Activated CD8-positive, alpha-beta memory T cell treated with anti-CD3 and anti-CD28 coated beads for 1 hour (primary cell): ENCODE measurements around the gene DDIT3.
A peak's percentile ranks its signal among the peaks of the same experiment; 100 is the strongest.
"Not testable (repeated sequence)": the region's sequence is repeated elsewhere in the genome, so short reads cannot be mapped to it uniquely, and the experiment has no call there.

ENCODE experiments used
- DNase-seq, 2 donors: peaks; one replicate each; pipeline ENCODE4 v3.0.0-alpha.2; 2020; ENCODE audit warnings: low read depth in 1 of 2; ENCODE audit errors: extremely low read depth in 1 of 2

DDIT3 gene, protein sequence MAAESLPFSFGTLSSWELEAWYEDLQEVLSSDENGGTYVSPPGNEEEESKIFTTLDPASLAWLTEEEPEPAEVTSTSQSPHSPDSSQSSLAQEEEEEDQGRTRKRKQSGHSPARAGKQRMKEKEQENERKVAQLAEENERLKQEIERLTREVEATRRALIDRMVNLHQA

DNA sequence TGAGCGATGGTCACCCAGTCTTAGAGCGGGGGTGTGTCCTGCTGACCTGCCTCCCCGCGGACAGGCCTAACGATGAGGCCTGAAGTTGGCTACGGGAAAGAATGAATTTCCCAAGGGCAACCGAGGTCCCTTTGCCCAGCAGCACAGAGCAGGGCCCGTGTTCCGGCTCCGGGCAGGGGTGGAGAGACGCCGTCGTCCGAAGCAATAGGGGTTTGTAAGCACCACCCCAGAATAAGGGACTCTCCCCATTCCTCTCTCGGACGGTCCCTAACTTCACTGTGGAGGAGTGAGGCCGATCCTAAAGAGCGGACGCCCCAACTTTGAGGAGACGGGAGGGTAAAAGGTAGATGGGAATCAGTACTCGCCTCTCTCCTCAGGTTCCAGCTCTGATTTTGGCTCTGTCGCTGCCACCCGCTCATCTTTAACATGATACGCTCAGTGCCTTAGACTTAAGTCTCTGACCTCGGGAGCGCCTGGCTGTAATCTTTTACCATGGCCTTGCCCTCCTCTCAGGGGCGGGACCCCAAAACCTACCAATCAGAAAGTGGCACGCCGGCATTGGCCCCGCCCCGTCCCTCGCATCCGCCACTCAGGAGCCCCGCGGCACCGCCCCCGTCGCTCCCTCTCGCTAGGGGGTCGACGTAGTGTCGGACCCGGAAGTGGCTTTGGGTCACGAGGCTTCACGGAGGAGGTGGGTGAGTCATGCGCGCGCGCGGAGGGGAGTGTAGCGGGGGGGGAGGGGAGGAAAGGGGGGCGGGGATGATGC lies at the start of gene DDIT3:
Gene DDIT3, minus strand, starts transcription at position 462 of the 766 bp plus-strand sequence. CDS start 3,108 bp downstream, outside the sequence.
- DNase-seq: peak; percentile 99

DNA sequence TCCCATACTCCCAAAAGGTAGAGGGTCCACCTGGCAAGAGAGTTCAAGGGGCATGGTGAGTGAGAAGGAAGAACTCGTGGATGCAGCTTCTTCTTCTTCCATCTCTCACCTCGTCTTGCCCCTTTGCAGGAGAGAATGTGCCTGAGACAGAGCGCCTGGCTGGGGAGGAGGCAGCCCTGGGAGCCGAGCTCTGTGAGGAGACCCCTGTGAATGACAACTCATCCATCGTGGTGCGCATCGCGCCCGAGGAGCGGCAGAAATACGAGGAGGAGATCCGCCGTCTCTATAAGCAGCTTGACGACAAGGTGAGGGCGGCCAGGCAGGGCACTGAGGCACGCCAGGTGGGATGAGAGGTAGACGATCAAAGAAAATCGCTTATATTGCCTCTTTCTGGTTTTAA lies 49.5 kb upstream of the DDIT3 start:
- DNase-seq: no peak

DNA sequence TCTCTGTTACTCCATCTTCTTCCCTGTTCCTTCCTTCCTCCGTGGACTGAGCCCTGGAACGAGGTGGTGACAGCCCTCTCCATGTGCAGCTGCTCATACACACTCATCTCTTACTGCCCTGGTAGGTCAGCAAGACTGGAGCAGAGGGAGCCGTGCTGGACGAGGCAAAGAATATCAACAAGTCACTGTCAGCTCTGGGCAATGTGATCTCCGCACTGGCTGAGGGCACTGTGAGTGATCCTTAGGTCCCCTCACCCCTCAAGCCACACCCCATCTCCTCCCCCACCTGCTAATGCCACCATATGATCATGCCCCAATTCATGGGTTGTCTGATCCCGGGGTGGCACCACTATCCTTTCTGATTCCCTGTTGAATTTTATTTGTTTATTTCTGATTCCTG lies 48.5 kb upstream of the DDIT3 start:
- DNase-seq: no peak

DNA sequence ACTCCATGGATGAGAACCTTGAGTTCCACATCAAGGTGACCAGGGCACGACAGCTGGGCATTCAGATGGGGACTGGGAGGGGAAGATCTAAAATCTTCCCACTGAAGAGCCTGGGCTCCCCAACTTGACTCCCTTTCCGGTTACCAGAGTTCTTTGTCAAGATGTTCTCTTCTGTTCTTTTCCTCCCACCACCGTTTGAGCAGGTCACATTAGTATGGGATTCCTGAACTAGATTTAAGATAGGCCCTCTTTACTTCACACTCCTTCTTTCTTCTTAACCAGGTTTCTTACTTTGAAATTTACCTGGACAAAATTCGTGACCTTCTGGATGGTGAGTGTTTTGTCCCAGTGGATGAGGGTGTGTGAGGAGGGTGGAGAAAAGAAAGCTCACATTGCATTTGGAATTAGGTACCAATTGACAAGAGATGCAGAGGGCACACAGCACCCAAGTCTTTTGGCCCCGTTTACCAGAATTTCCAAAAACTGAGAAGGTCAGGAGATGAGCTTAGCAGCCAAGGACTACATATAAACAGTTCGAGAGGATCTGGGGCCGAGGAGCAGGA lies 43.9 kb upstream of the DDIT3 start:
- no peak for DNase-seq

DNA sequence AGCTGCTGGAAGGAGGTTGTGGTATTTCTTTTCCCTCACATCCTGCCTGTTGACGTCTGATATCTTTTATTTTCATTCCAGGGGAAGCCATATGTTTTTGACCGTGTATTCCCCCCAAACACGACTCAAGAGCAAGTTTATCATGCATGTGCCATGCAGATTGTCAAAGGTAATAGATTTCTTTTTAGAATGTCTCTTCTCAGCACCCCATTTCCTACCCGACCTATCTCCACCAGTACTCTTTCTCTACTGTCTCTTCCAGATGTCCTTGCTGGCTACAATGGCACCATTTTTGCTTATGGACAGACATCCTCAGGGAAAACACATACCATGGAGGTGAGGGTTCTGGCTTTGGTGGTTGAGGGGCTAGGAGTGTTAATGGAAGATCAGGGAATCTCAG lies 43.0 kb upstream of the DDIT3 start:
- no peak for DNase-seq

DNA sequence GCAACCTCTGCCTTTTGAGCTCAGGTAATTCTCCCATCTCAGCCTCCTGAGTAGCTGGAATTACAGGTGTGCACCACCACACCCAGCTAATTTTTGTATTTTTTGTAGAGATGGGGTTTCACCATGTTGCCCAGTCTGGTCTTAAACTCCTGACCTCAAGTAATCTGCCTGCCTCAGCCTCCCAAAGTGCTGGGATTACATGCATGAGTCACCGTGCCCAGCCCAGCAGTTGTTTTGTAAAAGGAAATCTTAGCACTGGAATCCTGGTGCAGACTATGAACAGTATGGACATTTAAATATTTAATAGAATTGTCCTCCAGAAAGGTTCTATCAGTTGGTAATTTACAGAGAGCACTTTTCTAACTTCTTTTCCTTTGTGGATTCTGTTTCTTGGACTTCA lies 40.8 kb upstream of the DDIT3 start:
- not testable (repeated sequence) for DNase-seq

DNA sequence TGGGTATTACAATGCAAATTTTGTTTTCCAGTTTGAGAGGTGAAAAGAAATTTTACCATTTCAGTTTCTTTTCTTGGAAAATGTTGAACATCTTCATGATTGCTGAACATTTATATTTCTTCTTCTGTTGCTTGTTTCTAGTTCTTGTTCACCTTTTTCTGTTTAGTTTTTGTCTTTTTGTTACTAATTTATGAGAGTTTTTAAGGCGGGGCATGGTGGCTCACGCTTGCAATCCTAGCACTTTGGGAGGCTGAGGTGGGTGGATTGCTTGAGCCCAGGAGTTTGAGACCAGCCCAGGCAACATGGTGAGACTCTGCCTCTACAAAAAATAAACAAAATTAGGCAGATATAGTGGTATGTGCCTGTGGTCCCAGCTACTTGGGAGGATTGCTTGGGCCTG lies 40.2 kb upstream of the DDIT3 start:
- no peak for DNase-seq

DNA sequence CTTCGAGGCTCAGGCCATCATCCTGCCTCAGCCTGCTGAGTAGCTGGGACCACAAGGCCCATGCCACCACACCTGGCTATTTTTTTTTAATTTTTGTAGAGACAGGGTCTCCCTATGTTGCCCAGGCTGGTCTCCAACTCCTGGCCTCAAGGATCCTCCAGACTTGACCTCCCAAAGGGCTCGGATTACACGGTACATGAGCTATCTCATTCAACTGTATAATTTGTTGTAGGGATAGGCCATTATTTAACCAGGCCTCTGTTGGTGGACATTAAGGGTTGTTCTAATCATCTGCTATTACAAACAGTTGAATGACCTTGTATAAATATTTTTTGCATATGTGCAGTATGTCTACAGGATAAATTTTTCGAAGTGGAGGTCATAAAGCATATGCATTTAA lies 38.5 kb upstream of the DDIT3 start:
- DNase-seq: no peak

- no peak for DNase-seq
Observed at GRCh38 chr12:57554897-57555296, 34.6 kb upstream of the DDIT3 start.

- DNase-seq: no peak
Observed at GRCh38 chr12:57554453-57554852, 34.1 kb upstream of the DDIT3 start.

DNA sequence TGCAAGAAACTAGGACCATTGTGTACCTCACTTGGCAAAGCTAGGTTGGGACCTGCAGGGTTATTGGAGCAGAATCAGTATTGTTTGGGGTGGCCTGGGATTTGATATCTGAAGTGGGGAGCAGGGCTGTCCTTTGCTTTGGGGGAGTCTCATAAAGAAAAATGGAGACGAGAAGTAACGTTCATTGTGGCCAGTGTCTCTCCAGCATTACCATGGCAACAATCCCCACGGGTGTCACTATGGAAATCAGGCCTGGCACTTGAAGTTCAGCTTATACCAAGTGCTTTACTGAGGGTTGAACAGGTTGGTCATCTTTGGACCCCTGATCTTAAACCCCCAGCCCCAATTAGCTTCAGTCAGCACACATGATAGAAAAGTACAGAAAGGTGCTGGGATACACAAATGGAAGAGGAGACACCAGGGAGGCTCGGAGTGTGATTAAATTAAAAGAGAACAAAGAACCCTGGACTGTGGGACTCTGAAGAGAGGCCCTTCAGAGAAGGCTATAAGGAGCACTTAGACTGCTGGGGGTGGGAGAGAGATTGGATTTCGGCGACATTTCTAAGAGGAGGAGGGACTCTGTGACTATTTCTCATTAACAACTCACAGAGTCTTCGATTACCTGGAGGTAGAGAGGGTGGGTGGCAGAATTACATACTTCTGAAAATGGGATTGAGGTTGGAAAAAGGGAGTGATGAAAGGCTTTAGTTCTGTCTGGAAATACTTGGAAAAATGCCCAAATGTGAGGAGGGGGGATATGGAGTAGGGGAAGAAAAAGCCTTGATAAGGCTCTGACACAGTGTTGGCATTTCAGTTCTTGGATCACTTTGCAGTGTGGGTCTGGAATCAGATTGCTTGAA lies 33.3 kb upstream of the DDIT3 start:
- DNase-seq: no peak

DNA sequence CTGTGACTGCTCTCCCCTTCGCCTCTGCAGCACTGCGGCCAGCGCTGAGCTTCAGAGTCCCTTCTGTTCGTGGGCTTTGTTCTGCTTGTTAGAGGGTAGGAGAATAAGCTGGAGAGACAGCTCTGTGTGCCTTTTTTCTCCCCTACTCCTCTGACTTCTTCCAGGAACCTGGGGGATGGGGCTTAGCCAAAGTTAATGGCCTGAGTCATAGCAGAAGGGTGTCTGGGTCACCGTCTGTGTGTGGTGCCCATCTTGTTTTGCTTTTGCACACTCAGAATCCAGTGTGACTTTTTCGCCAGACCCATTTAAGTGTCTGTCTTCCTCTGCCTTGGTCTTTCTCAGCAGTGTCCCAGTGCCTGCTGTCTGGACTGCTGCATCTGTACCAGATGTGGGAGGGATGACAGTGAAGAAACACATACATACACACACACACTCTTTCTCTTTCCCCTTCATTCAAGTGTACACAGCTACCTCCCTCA lies 32.6 kb upstream of the DDIT3 start:
- DNase-seq: no peak

GRCh38 chr12:57552306-57552651 lies 32.0 kb upstream of the DDIT3 start:
- no peak for DNase-seq

DNA sequence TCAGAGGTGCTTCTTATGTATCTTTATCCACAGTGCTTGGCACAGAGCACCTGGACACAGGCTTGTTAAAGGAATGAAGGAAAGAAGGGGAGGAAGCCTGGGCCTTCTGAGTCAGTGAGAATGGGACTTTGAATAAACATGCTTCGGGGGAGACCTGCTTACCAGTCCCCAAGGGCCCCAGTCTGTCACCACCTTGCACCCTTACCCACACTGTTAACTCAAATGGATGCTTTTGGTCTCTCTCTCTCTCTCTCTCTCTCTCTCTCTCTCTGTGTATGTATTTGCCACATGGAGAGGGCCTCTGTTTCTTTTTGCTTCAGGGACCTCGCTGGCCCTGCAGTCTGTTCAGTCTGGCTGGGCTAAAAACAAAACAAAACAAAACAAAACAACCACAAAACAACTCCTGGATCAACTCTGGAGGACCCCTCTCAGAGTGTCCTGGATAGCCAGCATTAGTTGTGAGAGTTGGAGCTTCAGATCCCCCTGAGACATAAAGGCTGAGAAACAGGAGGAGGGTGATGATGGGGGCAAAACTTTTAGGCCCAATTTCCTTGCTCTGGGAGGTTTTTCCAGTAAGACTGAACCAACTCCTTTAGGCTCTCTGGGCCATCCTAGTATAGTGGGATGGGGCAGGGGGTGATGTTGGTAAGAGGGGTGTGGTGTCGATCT lies 31.5 kb upstream of the DDIT3 start:
- no peak for DNase-seq

GRCh38 chr12:57550641-57551549 lies 30.6 kb upstream of the DDIT3 start:
- DNase-seq: no peak

DNA sequence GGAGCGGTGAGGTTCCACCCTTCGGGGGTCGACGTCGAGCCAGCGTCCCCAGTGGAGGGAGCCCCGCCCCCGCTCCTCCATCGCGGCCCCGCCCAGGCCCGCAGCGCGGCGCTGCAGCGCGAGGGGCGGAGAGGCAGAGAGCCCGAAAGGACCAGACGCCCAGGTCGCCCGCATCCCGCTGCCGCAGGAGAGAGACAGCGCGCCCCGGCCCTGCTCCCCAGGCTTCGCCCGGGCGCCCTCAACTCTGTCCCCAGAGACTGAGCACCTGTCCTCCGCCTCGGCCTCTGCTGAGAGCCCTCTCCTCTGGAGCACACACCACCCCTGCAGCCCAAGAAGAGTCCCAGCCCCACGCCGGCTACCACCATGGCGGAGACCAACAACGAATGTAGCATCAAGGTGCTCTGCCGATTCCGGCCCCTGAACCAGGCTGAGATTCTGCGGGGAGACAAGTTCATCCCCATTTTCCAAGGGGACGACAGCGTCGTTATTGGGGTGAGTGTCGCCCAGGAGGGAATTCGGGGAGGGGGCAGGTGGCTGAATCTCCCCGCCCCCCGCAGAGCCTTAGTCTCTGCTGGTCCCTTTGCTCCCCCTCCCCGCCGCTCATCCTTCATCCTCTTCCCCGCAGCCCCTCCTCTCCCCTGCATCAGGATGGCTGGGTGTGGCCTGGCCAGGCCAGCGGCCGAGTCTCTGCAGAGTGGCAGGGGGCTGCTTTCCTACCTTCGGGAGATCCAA lies 29.8 kb upstream of the DDIT3 start, which contains the start of gene KIF5A:
Gene KIF5A, plus strand, starts transcription at position 136 of the 732 bp plus-strand sequence. Its CDS starts 228 bp downstream, at position 364.
- peak in 1 of 2 donors; percentile 34 for DNase-seq

DNA sequence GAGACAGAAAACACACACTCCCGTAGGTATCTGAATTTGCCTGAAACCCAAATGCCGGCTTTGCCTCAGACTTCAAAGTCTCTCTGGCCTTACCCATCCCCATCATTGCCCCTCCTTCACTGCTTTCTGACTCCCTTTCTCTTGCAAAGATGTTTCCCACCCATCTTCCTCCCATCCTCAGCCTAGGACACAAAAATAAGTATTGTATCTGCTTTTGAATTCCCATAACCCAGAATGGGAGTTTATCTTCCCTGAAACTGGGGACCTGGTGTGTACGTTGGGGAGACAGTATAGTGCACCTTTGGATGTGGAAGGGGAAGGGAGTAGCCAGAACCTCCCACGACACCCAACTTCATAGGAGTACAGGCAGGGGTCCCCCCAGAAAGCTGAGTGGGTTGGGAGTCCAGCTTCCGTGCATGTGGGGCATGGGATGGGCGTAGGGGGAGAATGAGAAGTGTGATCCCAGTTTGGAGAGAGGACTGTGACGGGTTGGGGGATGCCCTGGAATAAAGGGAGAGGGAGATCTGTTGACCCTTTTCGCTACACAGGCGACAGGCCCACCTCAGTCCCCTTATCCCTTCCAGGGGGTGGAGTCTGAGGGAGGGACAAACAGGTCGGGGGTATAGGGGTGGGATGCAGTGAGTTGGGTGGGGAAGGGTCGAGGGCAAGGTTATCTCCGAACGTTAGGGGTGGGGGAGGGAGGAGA lies 29.0 kb upstream of the DDIT3 start:
- no peak for DNase-seq

GRCh38 chr12:57548488-57548887 lies 28.2 kb upstream of the DDIT3 start:
- no peak for DNase-seq

GRCh38 chr12:57548013-57548315 lies 27.6 kb upstream of the DDIT3 start:
- no peak for DNase-seq
